Fibroblast of lung (primary cell): ENCODE measurements around the gene TBL1X. TPM values are rescaled to one million over a fixed set of nuclear protein-coding genes. Genes with fewer than 3 reads are reported as not detected.

Experiments used
- DNase-seq, 2 donors: peaks; one replicate each; pipeline versions ENCODE4 v3.0.0 to v3.0.0-alpha.2; 2010; ENCODE audit warnings: low read depth in 2 of 2
- H2AFZ ChIP-seq: 2 replicates; pipeline ENCODE4 v1.5.1; 2012; ENCODE audit warnings: low read length, control low read depth, inconsistent platforms
- H3K27ac ChIP-seq: 2 replicates; pipeline ENCODE4 v1.5.1; 2011; ENCODE audit warnings: low read length, control low read depth; ENCODE audit not compliant: insufficient read depth
- H3K27me3 ChIP-seq: 2 replicates; pipeline ENCODE4 v1.5.1; 2011; ENCODE audit warnings: mild to moderate bottlenecking, low read length; ENCODE audit not compliant: control insufficient read depth, insufficient read depth
- H3K36me3 ChIP-seq: 2 replicates; pipeline ENCODE4 v1.5.1; 2011; ENCODE audit warnings: low read length; ENCODE audit not compliant: control insufficient read depth, insufficient read depth
- H3K4me1 ChIP-seq: 2 replicates; pipeline ENCODE4 v1.5.1; 2011; ENCODE audit warnings: low read length; ENCODE audit not compliant: control insufficient read depth, insufficient read depth; ENCODE audit errors: extremely low read depth
- H3K4me2 ChIP-seq: 2 replicates; pipeline ENCODE4 v1.5.1; 2011; ENCODE audit warnings: low read length, control low read depth; ENCODE audit not compliant: insufficient read depth; ENCODE audit errors: extremely low read depth
- H3K4me3 ChIP-seq, 4 experiments: fragments of 200-600 bp in 1 of 4; sonication (generic) in 1 of 4; replicated peaks in 1 of 4; 2 replicates each; pipeline ENCODE4 v1.5.1; 2011 to 2016; ENCODE audit warnings: low read length in 4 of 4, low read depth in 3 of 4, mild to moderate bottlenecking in 3 of 4, control low read depth in 2 of 4, inconsistent platforms in 1 of 4, mixed read lengths in 1 of 4; ENCODE audit not compliant: insufficient read depth in 1 of 4; ENCODE audit errors: control extremely low read depth in 1 of 4
- H3K79me2 ChIP-seq: 2 replicates; pipeline ENCODE4 v1.5.1; 2012; ENCODE audit warnings: mild to moderate bottlenecking, low read length, inconsistent platforms; ENCODE audit not compliant: control insufficient read depth, insufficient read depth
- H3K9ac ChIP-seq: 2 replicates; pipeline ENCODE4 v1.5.1; 2011; ENCODE audit warnings: mild to moderate bottlenecking, low read length, control low read depth; ENCODE audit not compliant: insufficient read depth
- H3K9me3 ChIP-seq: 2 replicates; pipeline ENCODE4 v1.5.1; 2012; ENCODE audit warnings: low read depth, low read length; ENCODE audit not compliant: control insufficient read depth, insufficient read depth
- H4K20me1 ChIP-seq: 2 replicates; pipeline ENCODE4 v1.5.1; 2011; ENCODE audit warnings: low read length; ENCODE audit not compliant: control insufficient read depth, insufficient read depth; ENCODE audit errors: extremely low read depth
- CTCF ChIP-seq, 2 donors: IDR thresholded peaks in 1 of 2; conservative IDR thresholded peaks in 1 of 2; 1 replicate in 1 of 2; 2 replicates in 1 of 2; pipeline ENCODE4 v1.5.1; 2011 to 2012; ENCODE audit warnings: low read length in 2 of 2, control low read depth in 1 of 2, inconsistent platforms in 1 of 2, low read depth in 1 of 2, mild to moderate bottlenecking in 1 of 2
- EZH2 ChIP-seq: IDR thresholded peaks from 2 replicates; pipeline ENCODE4 v1.5.1; 2012; ENCODE audit warnings: low read length, control low read depth, mild to moderate bottlenecking; ENCODE audit errors: missing control alignments
- polyA plus RNA-seq, 2 donors: library from polyadenylated mRNA; depleted of rRNA in 1 of 2; stranded (reverse) in 1 of 2; unstranded in 1 of 2; fragments of >200 nt; gene quantifications; 2 replicates each; pipeline ENCODE4 v1.2.1, GENCODE V29; 2011 to 2012; ENCODE audit warnings: missing spikeins in 1 of 2
- total RNA-seq: library from RNA; depleted of rRNA; stranded (reverse); fragments of >200 nt; gene quantifications from 2 replicates; pipeline ENCODE4 v1.2.1, GENCODE V29; 2014

TBL1X gene
- total and polyA plus RNA-seq, 2 donors (not counting 1 experiment from before 2014, with no cell fraction given), result 25.8 to 29.4 TPM

- Histone ChIP-seq H3K79me2 (no peaks in the 10 kb centered on the region), H3K4me2 (no peak overlapping the region), H4K20me1 (no peaks in the 10 kb centered on the region), H3K4me3 (no peak overlapping the region), H3K4me1 (no peaks in the 10 kb centered on the region), H2AFZ (no peak overlapping the region), H3K9ac (no peak overlapping the region), H3K9me3 (no peaks in the 10 kb centered on the region), H3K27ac (no peak overlapping the region), H3K36me3 (no peaks in the 10 kb centered on the region), H3K27me3 (no peaks in the 10 kb centered on the region)
- peak; percentile 68 to 69 for DNase-seq
- TF ChIP-seq CTCF (conservative IDR thresholded peaks at IDR 0.05 in 1 of 2, IDR thresholded peaks at IDR 0.05 in 1 of 2; ENCODE audit: low read depth in 1 of 2, low read length in 2 of 2) (no peak), EZH2 (no peak)
These were observed 216.6 kb downstream of the TBL1X start for GRCh38 chrX:9681422-9681821.

DNA sequence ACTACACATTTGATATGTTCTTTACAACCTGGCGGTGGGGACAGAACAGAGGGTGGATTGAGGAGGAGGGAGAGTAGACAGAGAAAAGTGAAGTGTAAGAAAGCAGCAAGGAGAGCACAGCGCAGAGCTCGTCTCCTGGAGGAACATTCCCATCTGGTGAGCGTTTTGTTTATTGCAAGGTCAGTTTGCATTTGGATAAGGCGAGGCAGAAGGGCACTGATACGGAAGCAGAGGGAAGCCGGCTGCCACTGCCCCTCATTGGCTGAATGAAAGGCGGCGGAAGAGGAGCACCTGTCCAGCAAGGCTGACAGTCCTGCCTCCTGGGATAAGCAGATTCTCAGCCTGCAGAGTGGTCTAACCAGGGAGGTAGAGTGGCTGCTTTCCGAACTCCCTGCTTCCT lies 217.6 kb downstream of the TBL1X start:
- TF ChIP-seq EZH2 (no peak), CTCF (conservative IDR thresholded peaks at IDR 0.05 in 1 of 2, IDR thresholded peaks at IDR 0.05 in 1 of 2; ENCODE audit: low read depth in 1 of 2, low read length in 2 of 2) (peak; percentile 31)
- Histone ChIP-seq H3K9ac (no peak overlapping the region), H3K27ac (no peak overlapping the region), H3K79me2 (no peaks in the 10 kb centered on the region), H3K27me3 (no peaks in the 10 kb centered on the region), H3K9me3 (no peaks in the 10 kb centered on the region), H3K4me2 (no peak overlapping the region), H2AFZ (no peak overlapping the region), H3K4me1 (no peaks in the 10 kb centered on the region), H3K4me3 (no peak overlapping the region), H4K20me1 (no peaks in the 10 kb centered on the region), H3K36me3 (no peaks in the 10 kb centered on the region)
- DNase-seq, result peak; percentile 25 to 59

DNA sequence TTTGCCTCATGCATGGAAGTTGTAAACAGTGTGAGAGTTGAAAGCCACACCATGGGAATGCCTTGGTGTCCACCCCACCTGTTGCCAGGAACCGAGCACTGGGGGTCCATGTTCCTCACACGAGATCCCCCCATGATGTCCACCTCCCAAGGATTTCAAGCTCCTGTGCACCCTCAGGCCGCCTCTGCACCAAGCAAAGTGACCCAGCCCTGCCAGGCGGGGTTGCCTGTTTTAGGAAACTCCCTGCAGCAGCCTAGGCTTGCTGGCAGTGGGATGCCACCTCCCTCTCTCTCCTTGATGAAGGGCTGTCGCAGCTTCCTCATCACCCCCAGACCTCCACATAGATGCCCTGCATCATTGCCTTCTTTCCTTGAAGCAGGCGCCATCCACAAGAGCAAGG lies 218.0 kb downstream of the TBL1X start:
- DNase-seq, result no peak
- Histone ChIP-seq H3K9ac (no peak overlapping the region), H3K9me3 (no peaks in the 10 kb centered on the region), H3K4me2 (no peak overlapping the region), H3K27ac (no peak overlapping the region), H2AFZ (no peak overlapping the region), H3K4me1 (no peaks in the 10 kb centered on the region), H4K20me1 (no peaks in the 10 kb centered on the region), H3K36me3 (no peaks in the 10 kb centered on the region), H3K4me3 (no peak overlapping the region), H3K79me2 (no peaks in the 10 kb centered on the region), H3K27me3 (no peaks in the 10 kb centered on the region)
- TF ChIP-seq EZH2 (no peak), CTCF (conservative IDR thresholded peaks at IDR 0.05 in 1 of 2, IDR thresholded peaks at IDR 0.05 in 1 of 2; ENCODE audit: low read depth in 1 of 2, low read length in 2 of 2) (no peak)
